Stimulated activated CD4-positive, alpha-beta T cell treated with anti-CD3 and anti-CD28 coated beads, Interleukin-12 subunit alpha, Interleukin-12 subunit beta, amount 100 ng/mL, for 24 hours (primary cell): ENCODE measurements around the gene KRTCAP2.
A peak's percentile ranks its signal among the peaks of the same experiment; 100 is the strongest.

Source experiments
- DNase-seq, 2 experiments: peaks; one replicate each; pipeline ENCODE4 v3.0.0-alpha.2; 2020; ENCODE audit warnings: low read depth in 2 of 2

The KRTCAP2 gene

DNA sequence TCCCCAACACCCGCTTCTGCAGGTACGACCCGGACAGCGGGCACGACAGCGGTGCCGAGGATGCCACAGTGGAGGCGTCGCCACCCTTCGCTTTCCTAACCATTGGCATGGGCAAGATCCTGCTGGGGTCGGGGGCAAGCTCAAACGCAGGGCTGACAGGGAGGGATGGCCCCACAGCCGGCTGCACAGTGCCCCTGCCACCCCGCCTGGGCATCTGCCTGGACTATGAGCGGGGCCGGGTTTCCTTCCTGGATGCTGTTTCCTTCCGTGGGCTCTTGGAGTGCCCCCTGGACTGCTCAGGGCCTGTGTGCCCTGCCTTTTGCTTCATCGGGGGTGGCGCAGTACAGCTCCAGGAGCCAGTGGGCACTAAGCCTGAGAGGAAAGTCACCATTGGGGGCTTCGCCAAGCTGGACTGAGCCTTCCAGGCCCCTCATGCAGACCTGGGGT lies 10.7 kb upstream of the KRTCAP2 start:
- DNase-seq, result no peak

DNA sequence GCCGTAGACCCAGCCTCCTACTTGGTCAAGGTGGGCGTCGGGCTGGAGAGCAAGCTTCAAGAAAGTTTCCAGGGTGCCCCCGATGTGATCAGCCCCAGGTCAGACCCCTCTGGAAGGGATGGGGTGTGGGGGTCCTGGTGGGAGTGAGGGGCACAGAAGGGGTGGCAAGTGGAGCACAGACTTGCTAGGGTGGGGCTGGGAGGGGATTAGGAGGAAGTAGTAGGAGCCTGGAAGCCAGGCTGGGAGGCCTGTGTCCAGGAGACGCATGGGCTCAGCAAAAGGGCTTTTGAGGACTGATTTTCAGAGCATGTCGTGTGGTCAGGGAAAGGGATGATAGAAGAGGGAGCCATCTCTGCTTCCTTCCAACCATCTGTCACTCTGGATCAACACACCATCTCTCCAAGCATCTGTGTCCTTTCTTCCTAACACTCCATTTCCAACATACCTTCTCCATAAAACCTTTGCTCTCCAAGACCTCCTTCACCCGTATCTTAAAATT lies 9.0 kb upstream of the KRTCAP2 start:
- no peak for DNase-seq

DNA sequence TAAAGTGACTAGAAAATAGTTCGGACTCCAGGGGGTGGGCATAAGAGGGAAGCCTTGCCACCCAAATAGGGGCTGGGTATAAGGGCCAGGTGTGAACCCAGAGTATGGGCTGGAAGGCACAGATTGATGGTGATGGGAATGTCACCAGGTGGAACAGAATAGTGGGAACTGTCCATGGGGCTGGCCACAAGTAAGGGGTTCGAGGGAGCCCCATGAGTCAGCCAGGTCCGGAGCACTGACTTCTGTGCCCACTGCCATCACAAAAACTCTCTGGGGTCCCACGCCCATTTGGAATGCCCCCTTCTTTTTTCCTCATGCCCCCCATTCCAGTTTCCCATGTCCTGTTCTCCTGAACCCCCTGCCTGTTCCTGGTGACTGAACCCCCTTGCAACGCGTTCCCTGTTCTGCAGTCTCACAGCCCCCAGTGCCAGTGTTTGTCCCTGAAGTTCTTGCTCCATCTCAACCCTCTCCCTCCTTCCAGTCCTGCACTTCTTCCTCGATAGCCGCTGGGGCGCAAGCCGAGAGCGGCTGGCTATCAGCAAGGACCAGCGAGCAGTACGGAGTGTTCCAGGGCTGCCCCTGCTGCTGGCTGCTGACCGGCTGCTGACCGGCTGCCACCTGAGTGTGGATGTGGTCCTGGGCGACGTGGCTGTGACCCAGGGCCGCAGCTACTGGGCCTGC lies 8.4 kb upstream of the KRTCAP2 start:
- no peak for DNase-seq

DNA sequence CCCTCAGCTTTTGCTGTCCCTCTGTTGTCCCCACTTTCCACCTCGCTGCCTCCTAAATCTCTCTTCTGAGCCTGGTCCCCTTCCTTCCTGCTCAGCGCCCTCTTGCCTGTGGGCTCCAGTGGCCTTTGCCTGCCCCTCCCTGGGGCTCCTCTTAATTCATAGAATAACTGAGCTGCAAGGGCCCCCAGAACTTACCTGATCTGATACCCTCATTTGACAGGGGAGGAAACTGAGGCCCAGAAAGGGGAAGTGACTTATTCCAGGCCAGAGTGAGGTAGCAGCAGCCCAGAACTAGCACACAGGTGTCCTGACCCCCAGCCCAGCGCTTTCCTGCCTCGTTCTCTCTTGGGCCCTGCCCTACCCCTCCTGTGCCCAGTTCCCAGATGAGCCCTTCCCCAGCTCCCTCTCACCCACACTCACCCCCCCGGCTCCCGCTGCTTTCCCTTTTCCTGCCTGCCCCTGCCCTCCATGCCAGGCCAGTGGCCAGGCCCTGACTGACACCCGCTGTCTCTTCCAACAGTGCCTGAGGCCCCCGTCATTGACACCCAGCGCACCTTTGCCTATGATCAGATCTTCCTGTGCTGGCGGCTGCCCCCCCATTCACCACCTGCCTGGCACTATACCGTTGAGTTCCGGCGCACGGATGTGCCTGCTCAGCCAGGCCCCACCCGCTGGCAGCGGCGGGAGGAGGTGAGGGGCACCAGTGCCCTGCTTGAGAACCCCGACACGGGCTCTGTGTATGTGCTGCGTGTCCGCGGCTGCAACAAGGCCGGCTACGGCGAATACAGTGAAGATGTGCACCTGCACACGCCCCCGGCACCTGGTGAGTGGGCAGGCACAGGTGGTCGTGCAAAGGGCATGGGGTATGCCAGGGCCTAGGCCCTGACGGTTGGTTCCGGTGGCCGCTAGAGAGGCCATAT lies 6.3 kb upstream of the KRTCAP2 start:
- DNase-seq, result no peak

- no peak for DNase-seq
These were observed 5.5 kb upstream of the KRTCAP2 start for GRCh38 chr1:155178441-155179111.

- DNase-seq, result no peak
These were observed 4.8 kb upstream of the KRTCAP2 start for GRCh38 chr1:155177918-155178281.

DNA sequence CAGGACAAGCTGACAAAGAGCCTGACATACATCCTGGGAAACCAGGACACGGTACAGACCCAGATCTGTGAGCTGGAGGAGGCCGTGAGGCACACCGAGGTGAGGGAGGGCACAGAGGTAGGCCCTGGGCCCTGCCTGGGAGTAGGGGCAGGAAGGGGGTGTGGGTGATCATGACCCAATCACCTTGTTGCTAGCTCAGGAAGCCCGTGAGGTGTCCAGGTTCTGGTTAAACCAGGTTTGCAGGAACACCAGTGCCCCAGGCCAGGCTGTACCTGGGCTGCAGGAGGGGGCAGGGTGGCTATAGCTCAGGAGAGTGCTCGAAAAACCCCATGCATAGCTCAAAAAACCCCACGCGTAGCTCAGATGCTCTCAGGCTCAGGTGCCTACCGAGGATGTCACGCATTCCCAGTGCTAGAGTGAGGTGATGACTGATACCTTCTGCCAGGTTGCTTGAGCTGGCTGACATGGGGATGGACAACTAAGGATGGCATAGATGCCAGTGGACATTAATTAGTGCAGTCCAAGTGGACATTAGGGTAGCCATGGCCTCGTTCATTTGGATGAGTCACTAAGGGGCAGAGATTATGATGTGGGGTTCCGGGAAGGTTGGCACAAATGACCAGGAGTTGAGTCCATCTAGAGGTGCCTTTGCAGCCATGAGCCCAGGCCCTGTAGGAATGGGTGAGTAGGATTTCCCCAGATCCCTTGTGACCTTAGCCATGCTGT lies 4.3 kb upstream of the KRTCAP2 start:
- DNase-seq, result no peak

DNA sequence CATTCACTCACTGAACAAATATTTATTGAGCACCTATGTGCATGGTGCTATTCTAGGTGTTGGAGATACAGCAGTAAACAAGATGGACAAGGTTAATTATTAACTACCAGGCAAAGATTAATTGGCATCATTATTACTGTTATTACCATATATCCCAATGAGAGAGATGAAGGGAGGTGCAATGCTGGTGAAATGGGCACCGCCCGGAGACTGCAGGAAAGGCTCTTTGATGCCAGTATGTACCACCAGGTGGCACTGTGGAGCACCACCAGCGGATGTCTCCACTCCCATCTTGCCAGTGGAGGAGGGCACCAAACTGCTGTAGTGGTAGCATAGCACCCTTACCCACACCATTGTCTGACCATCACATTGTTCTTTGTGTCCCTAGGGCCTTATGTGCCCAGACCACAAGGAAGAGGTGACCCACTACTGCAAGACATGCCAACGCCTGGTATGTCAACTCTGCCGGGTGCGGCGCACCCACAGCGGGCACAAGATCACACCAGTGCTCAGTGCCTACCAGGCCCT lies 3.5 kb upstream of the KRTCAP2 start:
- DNase-seq, result peak; percentile 73 to 89

DNA sequence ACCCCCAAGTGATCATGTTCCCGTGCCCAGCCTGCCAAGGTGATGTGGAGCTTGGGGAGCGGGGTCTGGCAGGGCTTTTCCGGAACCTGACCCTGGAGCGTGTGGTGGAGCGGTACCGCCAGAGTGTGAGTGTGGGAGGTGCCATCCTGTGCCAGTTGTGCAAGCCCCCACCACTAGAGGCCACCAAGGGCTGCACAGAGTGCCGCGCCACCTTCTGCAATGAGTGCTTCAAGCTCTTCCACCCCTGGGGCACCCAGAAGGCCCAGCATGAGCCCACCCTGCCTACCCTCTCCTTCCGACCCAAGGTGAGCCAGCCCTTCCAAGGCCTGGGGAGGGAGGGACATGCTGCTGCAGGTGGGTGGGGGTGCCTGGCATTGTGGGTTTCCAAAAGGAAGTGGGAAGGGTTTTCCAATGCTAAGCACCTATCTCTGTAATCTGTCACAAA lies 2.8 kb upstream of the KRTCAP2 start:
- no peak for DNase-seq

DNA sequence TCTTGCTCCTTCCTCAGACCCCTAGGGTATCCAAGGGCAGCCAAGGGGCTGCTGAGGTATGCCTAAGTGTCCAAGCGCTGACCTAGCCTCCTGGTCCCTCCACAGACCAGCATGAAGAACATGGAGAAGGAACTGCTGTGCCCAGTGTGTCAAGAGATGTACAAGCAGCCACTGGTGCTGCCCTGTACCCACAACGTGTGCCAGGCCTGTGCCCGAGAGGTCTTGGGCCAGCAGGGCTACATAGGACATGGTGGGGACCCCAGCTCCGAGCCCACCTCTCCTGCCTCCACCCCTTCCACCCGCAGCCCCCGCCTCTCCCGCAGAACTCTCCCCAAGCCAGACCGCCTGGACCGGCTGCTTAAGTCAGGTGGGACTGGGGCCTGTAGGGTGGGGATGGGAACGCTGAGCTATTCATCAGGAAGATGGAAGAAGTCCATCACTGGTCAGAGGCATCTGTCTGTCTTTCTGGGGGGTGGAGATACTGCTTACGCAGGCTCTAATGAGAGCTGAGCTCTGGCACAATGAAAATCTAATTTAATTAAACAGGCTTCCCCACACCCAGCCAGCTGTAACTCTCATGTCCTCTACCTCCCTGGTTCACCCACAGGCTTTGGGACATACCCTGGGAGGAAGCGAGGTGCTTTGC lies 2.3 kb upstream of the KRTCAP2 start:
- no peak for DNase-seq

DNA sequence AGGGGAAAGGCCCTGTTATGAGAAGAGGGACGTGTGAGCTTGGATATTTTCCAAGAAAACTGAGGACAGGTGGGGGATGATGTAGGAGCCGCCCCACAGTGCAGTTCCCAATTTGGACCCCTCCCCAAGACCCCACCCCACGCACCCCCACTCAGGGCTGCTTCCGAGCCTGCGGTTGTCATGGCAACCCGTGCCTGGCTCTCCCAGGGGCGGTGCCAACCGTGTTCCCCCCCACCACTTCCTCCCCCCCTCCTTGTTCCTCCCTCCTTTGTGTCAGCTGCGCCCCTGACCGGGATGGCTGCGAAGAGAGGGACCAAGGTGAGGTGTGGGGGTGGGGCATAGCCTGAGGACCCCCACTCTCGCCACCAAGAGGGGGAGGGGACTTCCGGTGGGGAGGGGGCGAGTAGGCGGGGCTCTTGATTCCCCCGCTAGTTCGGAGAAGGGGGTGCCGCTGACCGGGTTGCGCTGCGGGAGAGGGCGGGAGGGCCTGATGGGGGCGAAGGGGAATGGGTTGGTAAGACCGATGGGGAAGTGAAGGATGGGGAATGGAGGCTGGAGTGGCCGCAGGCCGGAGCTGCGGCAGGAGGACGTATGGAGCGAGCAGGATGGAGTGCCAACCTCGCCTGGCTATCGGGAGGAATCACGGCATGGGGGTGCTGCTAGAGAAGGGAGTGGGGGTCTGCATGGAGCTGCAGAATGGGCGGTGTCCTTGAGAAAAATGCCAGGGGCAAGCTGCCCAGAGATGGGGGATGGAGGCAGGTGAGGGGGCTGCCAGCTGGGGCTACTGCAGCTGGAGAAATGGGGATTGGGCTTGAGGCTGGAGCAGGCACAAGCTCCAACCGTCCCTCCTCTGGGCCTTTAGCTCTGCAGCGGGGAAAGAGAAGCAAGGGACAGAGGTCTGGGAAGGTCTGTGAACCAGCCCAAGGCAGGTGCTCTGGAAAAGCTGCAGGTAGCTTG lies 1.5 kb upstream of the KRTCAP2 start:
- peak in 1 of 2 experiments; percentile 35 for DNase-seq

- peak; percentile 53 to 78 for DNase-seq
These were observed 597 bp upstream of the KRTCAP2 start, which contains the start of gene TRIM46 for GRCh38 chr1:155173478-155174323. TSS of gene TRIM46 (plus strand) at chr1:155173849. CDS start at chr1:155173967, 118 bp downstream.

DNA sequence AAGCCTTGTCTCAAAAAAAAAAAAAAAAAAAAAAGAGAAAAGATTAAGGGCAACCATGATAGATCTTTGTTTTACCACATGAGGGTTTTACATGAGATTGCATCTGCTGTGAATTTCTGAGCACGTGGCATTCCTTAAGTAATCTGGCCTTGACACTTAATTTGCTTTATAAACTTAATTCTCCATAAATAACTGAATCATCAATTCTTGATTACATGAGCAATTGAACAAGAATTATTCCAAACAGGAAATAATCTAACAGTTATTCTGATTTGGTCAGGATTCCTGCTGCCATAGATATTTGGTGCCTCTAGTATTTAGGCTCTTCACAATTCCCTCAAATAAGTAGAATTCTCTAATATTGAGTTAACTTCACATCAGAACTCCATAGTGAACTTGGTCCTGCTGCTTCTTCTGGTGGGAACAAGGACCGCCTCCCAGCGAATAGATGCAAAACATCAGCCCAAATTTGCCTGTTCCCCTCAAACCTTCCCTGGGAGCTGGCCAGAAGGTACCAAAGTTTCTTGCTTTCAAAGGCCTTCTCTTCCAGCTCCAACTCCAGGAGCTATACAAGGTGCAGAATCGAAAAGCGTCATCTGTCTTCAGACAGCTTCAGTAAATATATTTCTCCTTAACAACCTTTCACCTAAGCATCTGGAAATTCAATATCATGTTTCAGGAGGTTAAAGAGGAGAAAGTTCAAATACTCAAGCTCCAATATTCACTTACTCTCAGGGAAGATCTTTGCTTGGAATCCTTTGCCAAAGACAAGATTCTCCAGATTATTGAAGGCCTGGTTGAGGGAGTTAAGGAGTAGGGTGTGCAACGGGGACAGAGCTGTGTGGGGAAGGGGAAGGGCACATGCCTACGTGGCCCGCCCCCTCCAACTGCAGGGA lies 1.0 kb downstream of the KRTCAP2 start:
- DNase-seq, result no peak

DNA sequence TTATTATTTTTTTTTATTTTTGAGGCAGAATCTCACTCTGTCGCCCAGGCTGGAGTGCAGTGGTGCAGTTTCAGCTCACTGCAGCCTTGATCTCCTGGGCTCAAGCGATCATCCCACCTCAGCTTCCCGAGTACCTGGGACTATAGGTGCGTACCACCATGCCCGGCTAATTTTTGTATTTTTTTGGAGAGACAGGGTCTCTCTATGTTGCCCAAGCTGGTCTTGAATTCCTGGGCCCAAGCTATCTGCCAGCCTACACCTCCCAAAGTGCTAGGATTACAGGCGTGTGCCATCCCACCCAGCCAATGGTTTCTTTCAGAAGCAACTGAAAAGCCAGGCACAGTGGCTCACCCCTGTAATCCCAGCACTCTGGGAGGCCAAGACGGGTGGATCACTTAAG lies 2.3 kb downstream of the KRTCAP2 start:
- DNase-seq, result no peak

DNA sequence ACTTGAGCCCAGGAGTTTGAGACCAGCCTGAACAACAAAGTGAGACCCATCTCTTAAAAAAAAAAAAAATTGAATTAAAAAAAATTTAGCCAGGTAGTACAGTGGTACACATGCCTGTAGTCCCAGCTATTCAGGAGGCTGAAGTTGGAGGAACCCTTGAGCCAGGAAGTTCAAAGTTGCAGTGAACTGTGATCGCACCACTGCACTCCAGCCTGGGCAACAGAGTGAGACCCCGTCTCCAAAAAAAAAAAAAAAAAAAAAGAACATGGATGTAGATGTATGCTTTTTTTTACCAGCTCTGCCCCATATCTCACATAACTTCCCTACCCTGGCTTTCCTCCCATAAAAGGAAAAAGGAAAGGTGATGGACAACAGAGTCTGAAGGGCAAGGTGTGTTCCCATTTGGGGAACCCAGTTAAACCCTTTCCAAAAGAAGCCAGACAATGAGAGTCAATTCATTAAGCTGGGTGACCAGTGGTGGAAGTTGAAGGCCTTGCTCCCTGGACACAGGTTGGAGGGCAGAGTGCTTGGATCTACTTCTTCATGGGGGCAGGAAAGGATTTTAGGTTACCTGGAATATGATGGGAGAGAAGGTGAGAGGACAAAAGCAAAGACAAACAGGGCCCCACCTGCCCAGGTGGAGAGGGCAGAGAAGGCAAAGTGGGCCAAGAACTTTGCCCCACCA lies 2.9 kb downstream of the KRTCAP2 start:
- no peak for DNase-seq

GRCh38 chr1:155169541-155169940 lies 3.6 kb downstream of the KRTCAP2 start:
- no peak for DNase-seq
